ENCODE measurements around the gene PRSS57.
A peak's percentile ranks its signal among the peaks of the same experiment; 100 is the strongest.
"Not testable (repeated sequence)": the region's sequence is repeated elsewhere in the genome, so short reads cannot be mapped to it uniquely, and the experiment has no call there.

The PRSS57 gene

DNA sequence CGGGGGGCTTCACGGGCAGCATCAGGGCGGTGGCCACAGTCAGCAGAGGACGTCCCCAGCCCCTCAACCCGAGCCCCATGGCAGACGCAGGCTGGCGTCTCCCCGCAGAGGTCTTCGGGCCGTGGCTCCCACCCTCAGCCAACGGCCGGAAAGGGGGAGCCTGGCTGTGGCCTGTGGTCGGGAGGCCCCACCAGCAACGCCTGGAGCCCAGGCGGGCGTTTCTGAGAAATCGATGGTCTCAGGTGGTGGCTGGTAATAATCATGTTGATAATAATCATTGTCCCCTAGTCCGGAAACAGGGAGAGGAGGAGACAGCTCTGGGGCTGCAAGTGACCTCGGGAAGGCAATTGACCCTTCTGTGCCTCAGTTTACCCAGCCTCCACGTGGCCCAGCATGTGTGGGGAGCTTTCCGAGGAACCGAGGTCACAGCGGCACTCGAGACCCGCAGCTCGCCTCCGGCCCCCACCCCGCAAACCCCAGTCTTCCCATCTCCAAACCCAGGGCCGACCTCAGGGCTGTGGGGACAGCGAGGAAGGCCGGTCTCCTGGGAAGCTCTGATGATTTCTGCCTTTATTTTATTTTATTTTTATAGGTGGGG is at the start of gene PRSS57:
Gene PRSS57 (minus strand): TSS at position 101 of the 598 bp plus-strand sequence. CDS start 22 bp downstream, at position 79.
- DNase-seq (ENCODE audit: low spot score), result no peak

DNA sequence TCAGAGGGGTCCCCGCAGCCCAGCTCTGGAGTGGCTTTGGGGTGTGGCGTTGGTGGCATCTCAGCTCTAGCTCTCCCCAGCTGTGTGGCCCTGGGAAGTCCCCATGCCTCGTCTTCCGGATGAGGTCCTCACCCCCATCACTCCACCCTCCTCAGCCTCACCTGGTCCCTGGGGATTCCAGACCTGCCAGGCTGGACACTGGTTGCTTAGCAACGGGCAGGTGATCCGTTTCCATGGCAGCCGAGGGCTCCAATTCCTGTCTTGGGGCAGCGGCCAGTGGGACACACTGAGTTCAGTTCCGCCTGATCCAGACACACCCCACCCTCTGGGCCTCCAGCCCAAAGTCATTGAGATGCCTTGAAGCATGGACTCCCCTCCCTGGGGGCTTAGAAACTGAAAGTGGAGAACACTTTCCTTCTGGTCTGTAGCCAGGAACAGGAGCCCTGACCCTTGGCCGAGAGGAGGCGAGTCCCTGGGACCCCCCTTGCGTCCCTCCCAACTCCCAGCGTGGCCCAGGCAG is 48.0 kb upstream of the PRSS57 start:
- DNase-seq (ENCODE audit: low spot score), result no peak

DNA sequence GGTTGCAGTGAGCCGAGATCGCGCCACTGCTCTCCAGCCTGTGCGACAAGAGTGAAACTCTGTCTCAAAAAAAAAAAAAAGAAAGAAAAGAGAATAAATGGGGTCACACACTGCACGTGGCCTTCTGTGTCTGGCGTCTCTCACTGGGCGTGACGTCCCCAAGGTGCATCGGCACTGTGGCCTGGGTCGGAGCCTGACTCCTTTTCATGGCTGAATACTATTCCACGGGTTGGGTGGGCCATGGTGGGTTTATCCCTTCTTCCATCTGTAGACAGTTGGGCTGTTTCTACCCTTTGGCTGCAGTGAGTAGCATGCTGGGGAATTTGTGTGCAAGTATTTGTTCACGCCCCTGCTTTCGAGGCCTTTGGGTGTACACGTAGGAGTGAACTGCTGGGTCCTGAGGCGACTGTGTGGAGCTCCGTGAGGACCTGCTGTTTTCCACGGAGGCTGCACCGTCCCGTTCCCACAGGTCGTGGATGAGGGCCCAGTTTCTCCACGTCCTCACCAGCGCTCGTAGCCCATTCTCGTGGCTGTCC is 47.4 kb upstream of the PRSS57 start:
- no peak for DNase-seq (ENCODE audit: low spot score)

DNA sequence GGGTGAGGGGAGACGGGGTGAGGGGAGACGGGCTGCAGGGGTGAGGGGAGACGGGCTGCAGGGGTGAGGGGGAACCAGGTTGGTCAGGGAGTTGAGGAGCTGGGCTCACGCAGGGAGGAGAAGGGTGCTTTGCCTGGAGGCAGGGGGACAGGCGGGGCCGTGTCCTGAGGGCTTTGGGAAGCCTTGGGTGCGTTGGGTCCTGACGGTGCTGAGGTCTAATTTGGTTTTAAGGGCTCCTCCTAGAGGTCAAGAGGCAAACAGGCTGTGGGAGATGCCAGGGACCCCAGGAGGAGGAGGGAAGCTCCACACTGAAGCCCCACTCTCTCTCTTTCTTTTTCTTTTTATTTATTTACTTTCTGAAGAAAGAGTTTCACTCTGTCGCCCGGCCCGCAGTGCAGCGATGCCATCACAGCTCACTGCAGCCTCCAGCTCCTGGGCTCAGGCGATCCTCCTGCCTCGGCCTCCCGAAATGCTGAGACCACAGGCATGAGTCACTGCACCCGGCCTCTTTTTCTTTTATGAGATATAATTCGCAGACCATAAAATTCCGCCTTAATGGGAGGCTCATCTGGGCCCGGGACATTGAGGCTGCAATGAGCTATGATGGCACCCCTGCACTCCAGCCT is 46.4 kb upstream of the PRSS57 start:
- peak; percentile 62 for DNase-seq (ENCODE audit: low spot score)

DNA sequence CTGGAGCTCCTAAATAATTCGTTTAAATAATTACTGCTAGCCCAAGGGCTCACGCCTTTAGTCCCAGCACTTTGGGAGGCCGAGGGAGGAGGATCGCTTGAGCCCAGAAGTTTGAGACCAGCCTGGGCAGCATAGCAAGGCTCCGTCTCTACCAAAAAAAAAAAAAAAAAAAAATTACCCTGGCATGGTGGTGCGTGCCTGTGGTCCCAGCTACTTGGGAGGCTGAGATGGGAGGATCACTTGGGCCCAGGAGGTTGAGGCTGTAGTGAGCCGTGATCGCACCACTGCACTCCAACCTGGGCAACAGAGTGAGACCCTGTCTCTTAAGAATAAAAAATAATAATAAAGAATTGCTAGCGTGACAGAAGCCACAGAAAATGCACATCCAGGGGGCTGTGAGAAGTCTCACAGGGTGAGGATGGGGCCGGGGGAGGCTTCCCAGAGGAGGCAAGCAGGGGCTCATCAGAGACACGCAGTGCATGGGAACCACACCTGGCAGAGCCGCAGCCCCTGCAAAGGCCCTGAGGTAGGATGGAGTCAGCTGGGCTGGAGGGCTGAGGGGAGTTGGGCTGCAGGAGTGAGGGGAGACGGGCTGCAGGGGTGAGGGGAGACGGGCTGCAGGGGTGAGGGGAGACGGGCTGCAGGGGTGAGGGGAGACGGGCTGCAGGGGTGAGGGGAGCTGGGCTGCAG is 45.7 kb upstream of the PRSS57 start:
- DNase-seq (ENCODE audit: low spot score), result not testable (repeated sequence)

DNA sequence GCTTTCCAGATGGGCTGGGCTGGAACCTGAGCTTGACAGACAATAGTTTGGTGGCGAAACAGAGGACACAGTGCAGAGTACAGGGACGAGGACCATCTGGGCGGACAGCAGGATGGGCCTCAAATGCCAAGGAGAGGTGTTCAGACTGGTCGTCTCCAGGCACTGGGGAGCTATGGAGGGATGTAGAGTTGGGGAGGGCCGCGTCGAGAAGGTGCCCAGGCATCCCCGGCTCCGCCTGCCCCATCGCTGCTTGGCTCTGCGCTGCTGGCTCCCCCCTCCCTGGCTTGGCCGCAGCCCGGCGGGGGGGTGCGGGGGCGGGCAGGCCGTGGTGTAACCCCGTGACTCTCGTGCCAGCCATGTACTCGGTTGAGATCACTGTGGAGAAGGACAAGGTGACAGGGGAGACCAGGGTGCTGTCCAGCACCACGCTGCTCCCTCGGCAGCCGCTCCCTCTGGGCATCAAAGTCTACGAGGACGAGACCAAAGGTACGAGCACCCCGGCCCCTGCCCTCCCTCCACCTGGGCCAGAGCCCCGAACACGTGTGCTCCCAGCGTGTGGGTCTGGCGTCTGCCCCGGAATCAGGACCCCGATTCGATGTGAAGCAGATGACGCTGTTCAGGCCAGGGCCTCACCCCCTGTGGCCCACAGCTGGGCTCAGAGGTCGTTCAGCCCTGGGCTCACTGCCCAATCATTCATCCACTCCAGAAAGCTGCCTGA is 44.9 kb upstream of the PRSS57 start:
- no peak for DNase-seq (ENCODE audit: low spot score)

DNA sequence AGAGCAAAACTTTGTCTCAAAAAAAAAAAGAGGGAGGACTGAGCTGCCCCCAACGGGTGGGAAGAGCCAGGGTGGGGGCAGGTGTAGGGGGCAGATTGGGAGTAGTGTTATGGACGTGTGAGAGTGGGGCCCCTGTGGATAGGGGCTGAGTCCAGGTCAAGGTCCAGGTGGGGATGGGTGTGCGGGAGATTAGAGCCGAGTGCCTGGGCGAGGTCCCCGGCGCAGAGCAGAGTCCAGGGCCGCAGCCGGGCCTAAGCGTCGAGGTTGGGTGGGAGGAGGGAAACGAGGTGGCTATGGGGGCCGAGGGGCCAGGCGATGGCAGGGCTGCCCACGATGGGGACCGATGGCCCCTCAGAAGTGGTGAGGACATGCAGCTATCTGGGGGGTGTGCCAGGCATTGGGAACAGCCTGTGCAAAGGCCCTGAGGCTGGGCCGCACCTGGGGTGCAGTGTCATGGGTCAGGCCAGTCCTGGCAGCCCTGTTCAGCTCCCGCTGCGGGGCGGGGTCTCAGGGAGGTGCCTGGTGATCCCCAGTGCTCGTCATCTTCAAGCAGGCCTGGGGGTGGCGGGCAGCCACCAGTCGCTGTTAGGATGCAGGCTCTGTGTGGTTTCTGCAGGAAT is 43.4 kb upstream of the PRSS57 start:
- DNase-seq (ENCODE audit: low spot score), result no peak

DNA sequence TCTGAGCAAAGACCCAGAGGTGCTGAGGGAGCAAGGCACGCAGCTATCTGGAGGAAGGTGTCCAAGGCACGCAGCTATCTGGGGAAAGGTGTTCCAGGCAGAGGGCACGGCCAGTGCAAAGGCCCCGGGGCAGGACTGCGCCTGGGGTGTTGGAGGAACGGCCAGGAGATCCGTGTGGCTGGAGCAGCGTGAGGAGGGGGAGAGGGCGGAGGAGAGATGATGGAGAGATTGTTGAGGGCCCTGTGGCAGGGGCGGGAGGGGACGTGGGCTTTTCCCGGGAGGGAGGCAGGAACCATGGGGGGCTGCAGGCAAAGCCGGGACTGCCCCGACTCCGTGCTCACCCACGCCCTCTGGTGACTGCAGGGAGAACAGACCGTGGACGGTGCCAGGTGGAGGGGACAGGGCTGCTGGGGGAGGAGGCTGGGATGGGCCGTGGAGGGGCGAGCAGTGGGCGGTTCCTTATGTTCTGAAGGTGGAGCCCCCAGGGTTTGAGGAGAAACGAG is 42.4 kb upstream of the PRSS57 start:
- DNase-seq (ENCODE audit: low spot score), result peak; percentile 35

DNA sequence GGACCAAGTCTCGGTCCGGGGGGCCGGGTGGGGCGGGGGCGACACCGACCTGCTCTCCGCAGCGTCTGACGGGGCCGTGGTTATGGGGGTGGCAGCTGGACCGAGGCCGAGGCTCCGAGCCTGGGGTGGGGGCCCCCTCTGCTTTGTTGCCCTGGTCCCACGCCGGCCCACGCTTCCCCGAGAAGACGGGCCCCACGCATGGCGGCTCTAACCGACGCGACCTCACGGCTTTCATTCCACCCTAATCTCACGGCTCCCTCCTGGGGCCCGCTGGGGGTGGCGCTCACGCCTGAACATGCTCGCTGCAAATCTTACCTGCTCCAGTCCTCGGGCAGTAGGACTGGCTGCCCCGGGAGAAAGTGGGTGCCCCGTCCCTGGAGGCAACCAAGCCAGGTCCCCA is 40.9 kb upstream of the PRSS57 start:
- no peak for DNase-seq (ENCODE audit: low spot score)

DNA sequence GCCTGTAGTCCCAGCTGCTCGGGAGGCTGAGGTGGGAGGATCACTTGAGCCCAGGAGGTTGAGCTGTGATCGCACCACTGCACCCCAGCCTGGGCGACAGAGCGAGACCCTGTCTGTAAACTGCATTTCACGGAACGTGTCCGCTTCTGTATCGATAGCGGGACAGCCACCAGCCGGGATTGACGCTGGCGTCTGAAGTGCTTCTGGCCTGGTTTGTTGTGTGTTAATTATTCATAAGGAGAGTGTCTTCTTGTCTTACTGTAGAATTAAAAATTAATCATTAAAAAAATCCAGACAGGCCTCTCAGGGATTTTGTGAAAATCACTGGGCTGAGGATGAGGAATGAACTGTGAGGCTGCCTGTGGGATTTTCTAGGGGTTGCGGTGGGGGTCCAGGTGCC is 39.5 kb upstream of the PRSS57 start:
- no peak for DNase-seq (ENCODE audit: low spot score)

DNA sequence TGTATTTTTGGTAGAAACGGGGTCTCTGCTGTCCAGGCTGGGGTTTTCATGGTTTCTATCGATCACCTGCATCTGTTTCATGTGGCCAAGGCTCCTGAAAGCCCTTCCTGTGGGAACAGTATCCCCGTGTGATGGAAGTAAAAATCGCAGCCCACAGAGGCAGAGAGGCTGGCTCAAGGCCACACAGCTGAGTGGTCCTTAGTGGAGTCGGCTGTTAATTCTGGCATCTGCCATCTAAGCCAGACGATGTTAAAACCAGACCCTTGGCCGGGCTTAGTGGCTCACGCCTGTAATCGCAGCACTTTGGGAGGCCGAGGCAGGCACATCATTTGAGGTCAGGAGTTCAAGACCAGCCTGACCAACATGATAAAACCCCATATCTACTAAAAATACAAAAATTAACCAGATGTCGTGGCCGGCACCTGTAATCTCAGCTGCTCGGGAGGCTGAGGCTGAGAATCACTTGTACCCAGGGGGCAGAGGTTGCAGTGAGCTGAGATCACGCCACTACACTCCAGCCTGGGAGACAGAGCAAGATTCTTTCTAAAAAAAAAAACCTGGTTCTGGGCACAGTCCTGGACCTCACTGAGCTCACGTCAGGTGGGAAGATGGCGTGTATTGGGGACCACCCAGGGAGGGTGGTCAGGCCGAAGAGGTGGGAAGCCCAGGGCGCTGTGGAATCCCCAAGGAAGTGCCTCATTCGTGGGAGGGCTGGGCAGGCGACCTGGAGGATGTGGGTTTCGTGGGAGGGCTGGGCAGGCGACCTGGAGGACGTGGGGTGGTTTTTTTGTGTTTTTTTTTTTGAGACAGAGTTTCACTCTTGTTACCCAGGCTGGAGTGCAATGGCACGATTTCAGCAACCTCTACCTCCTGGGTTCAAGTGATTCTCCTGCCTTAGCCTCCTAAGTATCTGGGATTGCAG is 37.2 kb upstream of the PRSS57 start:
- DNase-seq (ENCODE audit: low spot score), result no peak

DNA sequence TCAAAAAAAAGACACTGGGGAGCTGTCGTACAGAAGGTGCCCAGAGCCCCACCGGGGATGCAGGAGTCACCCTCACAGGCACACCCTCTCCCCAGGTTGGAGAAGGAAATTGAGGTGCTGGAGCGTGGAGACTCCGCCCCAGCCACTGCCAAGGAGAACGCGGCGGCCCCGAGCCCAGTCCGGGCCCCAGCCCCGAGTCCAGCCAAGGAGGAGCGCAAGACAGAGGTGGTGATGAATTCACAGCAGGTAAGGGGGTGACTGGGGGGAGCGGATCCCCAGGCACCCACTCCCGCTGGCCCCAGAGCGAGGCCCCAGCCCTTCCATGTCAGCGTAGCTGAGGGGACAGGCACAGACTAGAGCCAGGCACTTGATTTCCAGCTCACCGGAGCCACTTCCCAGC is 35.7 kb upstream of the PRSS57 start:
- no peak for DNase-seq (ENCODE audit: low spot score)

DNA sequence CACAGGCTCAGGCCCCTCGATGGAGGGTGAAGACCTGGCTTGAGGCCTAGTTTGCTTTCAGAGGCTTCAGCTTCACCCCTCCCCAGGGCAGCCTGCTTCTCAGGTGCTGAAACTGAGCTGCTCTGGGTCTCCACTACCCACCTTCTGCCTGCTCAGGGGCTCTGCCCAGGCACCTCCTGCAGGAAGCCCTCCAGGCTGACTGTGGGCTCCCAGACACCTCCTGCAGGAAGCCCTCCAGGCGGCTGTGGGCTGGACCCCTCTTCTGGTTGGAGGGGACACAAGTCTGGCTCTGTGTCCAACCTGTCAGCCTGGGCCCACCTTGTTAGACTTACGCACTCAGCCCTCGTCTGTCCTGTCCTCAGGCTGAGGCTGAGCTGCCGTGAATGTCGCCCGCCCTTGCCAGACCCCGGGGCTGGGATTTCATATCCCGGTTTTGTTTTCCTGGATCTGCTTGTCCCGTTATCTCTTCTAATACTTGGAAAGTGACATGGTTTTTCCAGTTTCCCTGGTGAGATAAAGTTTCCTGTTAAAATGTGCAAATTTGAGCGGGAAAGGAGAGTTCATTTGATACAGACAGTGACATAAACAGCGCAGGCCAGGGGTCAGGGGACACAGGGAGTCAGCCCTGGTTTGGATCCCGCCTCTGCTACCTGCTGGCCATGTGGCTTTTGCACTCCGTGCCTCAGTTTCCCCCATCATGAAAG is 34.9 kb upstream of the PRSS57 start:
- no peak for DNase-seq (ENCODE audit: low spot score)

DNA sequence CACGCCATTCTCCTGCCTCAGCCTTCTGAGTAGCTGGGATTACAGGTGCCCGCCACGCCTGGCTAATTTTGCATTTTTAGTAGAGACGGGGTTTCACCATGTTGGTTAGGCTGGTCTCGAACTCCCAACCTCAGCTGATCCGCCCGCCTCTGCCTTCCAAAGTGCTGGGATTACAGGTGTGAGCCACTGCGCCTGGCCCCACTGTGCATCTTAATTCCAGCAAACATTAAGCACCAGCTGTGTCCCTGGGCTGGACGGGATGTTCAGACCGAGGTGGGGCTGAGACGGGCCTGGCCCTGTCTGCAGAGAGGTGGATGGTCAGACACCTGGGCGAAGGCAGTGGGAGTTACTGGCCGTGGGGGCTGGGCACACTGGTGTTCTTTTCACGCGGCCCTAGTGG is 34.3 kb upstream of the PRSS57 start:
- not testable (repeated sequence) for DNase-seq (ENCODE audit: low spot score)

DNA sequence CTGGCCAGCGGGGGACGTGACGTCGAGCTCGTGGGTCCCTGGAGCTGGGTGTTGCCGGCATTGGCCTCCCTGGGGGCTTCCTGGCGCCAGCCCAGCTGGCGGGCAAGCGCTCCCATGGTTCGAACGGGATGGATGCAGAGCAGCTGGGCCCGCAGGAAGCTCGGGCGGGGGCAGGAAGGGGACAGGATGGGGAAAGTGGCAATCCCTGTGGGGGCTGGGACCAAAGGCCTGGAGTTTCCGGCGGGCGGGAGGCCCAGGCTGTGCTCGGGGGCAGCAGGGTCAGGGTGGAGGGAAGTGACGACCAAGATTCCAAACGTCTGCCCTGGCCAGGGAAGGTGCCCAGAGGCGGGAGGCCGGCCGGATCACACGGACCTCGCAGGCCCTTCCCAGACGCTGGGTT is 32.8 kb upstream of the PRSS57 start:
- no peak for DNase-seq (ENCODE audit: low spot score)

DNA sequence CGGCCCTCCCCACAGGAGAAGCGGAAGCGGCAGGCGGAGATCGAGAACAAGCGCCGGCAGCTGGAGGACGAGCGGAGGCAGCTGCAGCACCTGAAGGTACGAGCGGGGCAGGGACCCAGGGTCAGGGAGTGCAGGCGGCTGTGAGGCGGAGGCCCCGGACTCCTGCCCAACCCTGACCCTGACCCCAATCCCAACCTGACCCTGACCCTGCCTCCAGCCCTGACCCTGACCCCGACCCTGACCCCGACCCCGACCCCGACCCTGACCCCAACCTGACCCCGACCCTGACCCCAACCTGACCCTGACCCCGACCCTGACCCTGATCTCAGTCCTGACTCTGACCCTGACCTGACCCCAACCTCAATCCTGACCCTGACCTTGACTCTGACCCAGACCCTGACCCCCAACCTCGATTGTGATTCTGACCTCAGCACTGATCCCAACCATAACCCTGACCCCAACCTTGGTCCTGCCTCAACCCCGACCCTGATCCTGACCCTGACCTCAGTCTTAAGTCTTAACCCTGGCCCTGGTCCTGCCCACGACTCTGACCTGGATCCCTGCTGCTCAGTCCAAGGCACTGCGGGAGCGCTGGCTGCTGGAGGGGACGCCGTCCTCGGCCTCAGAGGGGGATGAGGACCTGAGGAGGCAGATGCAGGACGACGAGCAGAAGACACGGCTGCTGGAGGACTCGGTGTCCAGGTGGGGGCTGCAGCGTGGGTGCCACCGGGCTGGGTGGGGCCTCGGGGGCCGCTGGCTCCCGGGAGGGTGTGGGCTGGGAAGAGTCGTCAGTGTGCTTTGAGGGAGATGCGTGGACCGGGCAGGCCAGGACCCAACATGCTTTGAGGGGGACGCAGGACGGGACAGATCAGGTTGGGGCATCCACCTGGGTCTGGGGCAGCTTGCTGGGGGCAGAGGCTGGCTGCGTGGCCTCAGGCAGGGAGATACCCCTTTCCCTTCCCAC is 32.0 kb upstream of the PRSS57 start:
- DNase-seq (ENCODE audit: low spot score), result no peak

DNA sequence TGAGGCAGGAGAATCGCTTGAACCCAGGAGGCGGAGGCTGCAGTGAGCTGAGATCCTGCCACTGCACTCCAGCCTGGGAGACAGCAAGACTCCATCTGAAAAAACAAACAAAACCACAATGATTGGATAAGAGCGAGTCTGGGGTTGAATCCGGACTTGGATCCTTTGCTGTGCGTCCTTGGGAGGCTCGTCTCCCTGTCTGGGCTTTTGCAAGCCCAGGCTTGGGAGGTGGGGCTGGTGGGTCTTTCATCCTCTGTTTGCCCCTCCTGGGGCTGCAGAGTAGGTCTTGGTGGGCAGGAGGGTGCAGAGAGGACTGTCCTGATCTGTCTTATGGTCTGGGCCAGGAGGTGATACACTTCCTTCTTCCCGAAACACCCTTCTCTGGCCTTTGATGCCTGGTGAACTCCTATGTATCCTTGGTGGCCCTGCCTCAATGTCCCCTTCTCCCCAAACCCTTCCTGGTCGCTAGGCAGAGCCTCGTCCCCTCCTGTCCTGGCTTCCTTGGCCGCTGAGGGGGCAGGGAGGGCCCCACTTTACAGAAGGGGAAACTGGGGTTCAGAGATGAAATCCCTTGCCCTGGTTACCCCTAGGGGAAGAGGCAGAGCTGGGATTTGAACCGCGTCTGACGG is 30.3 kb upstream of the PRSS57 start:
- DNase-seq (ENCODE audit: low spot score), result no peak

DNA sequence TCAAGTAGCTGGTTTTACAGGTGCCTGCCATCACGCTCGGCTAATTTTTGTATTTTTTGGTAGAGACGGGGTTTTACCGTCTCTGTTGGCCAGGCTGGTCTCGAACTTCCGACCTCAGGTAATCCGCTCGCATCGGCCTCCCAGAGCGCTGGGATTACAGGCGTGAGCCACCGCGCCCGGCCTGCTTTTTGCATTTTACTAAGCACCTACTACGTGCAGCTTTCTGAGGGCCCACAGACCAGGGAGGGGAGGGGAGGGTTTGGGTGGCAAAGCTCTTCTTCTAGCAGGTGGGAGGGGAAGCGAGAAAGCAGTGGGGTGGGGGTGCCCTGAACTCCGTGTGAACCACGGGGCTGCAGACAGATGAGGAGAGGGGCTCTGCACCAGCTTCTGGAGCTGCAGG is 28.5 kb upstream of the PRSS57 start:
- DNase-seq (ENCODE audit: low spot score), result no peak

Measured in RKO (cell line).